WTC11 (cell line): Measurements from ENCODE around the gene SLC7A5.

Experiments used
- CTCF ChIP-seq: fragments of 200-600 bp; IDR thresholded peaks from 2 replicates; pipeline ENCODE4 v1.8.0; 2022; ENCODE audit warnings: antibody characterized with exemption
- E2F4 ChIP-seq: sonication (generic); formaldehyde crosslinking; IDR thresholded peaks from 2 replicates; pipeline ENCODE4 v1.8.1; 2022; ENCODE audit warnings: low read depth, mild to moderate bottlenecking, moderate library complexity, missing genetic modification reagents, borderline replicate concordance
- NR3C1 ChIP-seq: sonication (generic); formaldehyde crosslinking; conservative IDR thresholded peaks from 2 replicates; pipeline ENCODE4 v1.8.1; 2023; ENCODE audit warnings: low read depth, mild to moderate bottlenecking, missing genetic modification reagents

GRCh38 chr16:87808108-87808507, 61.2 kb downstream of the SLC7A5 start:
- TF ChIP-seq CTCF (no peak), E2F4 (CRISPR knock-in tag) (no peak), NR3C1 (no peak)
